ENCODE data around the gene ERI3.
A peak's percentile ranks its signal among the peaks of the same experiment; 100 is the strongest.

ERI3 gene

DNA sequence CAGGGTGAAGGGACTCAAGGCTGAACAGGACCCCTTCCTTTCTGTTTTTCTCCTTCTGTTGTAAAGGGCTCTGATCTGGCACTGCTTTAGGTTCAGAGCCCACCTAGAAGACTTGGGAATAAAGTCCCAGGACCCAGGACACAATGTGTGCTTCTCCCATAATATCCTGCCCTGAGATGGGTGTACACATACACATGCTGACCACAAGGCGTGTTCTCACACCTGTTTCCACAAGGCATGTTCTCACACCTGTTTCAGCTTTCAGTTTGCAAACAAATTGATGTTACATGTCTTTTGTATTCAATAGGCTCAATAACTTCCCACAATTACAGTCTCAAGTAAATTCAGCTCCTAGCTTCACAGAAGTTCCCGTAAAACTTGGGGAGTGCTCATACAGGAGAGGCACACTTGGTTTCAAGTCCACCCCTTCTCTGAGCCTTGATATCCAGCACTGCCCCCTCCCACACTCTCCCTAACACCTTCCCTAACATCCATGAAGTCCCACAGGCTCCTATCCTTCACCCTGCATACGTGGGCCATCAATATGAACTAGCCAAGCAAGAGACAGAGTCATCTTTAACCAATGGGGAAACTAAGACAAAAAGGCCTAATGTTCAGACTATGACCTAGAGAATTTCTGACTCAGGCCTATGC, 41.7 kb downstream of the ERI3 start:
- no peak for DNase-seq

DNA sequence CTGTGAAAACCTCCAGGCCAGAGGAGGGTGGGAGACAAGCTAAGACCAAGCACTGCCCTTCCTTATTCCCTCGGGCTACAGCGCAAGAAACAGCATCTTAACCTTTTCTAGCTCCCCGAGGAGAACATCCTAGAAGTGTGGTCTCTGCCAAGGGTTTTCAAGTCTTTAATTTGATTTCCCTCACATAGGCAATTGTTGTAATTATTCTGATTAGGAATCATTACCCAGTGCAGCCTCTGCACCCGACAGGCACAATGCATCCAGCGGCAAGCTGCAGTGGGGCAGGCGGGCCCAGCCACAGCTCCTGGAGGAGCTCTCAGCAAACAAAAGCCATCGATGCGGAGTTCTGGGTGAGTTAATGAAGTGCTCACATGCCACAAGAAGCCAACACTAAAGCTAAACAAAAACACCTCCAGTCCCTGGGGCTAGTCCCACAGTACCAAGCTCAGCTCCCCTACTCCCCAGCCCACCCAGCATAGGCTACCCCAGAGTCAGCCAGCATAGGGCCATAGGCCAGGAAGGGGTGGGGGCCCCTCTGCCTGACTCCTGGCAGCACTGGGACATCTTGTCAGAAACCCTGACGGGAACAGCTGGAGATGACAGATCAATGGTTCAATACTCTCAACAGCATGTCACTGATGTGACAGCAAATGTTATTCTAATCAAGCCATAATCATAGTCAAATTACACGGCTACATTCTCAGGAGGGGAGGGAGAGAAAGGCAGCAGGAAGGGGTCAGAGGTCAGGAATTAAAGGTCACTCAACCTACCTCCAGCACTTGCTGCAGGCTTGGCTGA, 42.5 kb downstream of the ERI3 start:
- DNase-seq = no peak

DNA sequence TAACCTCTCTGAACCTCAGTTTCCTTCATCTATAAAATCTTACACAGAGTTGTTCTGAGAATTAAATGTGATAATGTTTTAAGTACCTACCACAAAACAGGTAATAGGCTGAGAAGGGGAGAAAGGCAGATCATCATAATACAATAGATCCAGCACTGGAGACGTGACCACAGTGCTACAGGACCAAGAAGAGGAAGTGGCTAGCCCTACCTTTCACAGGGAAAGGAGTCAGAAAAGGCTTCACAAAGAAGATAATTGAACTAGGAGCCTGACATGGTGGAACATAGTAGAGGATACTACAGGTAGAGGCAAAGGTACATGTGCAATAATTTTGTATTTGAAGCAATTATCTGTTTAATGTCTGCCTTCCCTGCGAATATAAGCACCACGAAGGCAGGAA, 45.1 kb downstream of the ERI3 start:
- DNase-seq = no peak

DNA sequence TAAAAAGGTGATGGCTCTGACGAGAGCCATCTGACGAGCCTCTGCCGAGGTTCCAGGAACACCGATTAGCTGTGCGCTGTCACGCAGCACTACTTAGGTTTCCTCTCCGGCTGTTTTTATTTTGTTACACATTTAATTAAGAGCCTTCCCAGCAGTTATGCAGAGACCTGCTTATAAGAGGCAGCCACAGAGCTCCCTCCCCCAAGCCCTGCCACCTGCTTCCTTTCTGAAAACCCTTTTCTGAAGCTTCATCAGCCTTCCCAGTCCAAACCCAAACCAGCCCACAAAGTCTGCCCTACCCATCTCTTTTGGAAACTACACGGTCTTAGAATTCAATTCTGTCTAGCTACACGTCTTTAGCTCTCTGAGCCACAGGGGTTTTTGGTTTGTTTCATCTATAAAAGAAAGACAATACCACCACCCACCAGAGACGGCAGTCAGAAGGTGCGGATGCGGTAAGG, 49.1 kb downstream of the ERI3 start:
- peak; percentile 65 to 95 for DNase-seq

DNA sequence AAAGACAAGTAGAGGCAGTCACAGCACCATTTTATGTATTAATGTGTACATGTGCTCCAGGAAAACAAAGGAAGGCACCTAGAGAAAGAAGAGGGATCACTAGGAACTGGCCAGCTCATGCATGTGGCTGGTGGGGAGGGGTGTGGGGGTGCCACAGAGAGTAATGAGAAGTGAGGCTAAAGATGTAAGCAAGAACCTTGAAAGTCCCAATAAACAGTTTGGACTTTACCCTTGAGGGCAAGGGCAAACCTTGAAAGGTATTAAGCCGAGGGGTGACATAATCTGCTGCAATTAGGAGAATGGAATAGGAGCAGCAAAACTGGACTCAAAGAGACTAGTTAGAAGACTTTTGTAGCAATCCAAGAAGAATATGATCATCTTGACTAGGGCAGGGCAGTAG, 51.5 kb downstream of the ERI3 start:
- DNase-seq = no peak

DNA sequence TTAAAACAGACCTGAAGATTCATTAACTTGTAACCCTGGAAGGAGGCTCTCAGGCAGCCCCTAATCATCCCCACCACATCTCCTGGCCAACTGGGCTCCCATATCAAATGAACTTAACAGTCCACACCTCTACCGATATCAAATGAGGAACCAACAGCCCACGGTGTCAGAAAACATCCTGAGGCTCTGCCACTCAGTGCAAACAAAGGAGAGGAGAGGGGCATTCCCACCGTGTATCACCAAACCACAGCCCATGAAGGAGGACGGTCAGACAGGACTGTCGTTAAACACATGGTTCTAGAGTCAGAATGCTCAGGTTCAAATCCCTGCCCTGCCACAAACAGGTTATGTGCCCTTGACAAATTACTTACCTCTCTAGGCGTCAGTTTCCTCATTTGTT, 52.5 kb downstream of the ERI3 start:
- DNase-seq = no peak

DNA sequence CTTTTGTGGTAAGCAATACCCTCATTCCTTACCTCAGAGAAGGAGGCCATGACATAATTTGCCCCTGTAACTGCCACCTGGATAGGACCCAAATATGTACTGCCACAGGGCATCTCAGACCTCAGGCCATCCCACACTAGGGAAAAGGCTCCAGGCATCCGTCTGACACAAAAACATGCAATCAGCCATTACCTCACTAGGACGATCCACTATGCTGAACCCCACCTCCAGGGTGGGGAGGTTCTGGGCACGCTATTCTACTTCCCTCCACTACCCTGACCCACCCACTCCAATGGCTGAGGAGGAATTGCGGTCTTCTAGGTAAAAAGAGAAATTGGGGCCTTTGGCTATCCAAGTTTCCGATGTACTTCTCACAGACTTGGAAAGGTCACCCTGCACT, 53.6 kb downstream of the ERI3 start:
- DNase-seq = no peak

DNA sequence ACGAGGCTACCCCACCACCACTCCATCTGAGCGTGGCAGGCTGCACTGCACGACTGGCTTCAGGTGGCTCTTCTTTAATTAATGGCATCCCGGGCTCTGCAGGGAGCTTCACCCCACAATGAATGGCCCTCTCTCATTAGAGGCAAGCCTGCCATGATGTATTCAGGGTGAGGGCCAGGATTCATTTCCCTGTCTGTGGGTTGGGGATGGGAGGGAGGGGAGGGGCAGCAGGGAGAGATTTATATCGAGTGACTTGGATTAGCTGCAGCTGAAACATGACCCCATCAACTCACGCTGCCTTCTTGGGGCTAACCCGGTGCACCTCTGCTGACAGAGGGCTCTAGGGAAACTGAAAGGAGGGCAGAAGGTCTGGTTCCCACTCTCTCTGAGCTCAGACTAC, 54.2 kb downstream of the ERI3 start:
- peak; percentile 39 to 86 for DNase-seq

DNA sequence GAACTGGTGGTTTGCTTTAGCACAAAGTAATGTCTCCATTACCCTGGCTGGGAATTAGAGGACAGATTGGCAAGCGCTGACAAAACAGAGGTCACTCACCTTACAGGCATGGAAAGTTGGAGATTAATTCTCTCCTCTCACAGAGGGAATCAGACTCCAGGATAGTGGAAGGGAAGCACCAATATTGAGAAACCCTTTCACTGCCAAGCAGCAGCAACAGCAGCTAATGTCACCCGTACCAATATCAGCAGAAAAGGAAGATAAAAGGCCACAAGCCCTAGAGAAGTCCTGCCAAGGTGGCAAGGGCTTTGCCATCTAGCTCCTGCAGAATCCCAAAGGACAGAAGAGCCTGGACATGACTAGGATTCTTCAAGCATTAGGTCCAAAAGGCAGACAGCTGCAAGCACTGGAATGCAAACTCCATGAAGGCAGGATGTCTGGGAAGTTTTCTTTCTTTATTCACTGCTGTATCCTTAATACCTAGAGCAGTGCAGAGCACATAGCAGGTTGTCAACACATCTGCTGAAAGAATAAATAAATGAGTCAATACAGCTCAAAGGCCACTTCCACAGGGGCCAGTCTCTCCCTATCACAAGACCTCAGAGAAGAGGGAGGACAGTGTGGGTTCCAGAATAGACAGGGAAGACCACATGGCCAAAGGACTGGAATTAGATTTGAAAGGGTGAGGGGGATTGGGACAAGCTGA, 57.2 kb downstream of the ERI3 start:
- DNase-seq = no peak

DNA sequence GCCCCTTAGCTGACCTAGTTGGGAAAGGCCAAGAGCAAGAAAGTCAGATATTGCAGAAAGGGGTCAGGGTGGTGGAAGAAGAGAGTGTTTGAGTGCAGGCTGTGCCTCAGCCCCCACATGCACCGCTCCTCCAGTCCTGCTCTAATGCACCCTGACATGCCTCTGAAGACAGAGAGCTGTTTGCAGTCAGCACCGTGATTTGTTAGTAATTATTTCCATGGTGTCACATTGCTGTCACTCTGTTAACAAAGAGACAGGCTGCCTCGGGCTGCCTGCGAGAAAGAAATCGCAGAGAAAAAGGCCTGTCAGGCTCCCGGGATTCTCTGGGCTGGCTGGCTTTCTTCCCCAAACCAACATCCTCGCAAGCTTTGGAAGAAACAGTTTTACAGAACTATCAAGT, 58.3 kb downstream of the ERI3 start:
- DNase-seq = no peak

DNA sequence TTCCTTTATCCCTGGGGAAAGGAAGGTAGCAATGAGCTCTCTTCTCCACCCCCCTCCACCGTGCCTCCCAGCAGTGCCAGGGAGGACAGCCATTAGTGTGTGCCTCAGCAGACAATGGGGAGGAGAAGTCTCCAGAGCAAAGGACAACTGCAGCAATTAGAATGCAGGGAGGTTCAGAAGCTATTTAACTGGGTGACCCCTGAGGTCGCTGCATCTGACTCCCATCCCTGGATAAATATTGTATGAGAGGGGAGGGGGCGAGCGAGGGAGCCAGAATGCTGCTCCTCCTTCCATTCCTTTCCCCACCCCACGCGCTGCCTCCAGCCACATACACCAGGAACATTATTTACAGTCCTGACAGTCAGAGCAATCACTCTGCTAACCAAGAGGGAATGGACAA, 59.0 kb downstream of the ERI3 start:
- DNase-seq = no peak

DNA sequence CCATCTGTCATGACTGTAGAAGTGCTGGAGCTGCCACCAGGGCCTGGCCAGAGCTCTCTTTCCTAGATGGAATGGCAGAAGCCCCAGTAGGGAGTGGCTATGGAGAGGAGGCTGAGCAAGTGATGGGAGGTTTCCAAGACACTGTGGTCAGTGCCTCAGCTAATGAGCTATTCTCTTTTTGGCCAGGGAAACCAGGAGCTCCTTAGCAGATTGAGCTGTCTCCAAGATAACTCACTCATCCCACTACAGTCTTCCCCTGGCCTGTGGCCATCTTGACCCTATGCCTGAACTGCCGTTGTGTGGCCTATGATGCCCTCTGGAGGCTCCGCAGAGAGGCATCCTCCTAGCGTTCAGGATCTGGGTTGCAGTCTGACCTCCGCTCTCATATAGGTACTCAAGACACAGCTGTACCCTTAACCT, 60.5 kb downstream of the ERI3 start:
- peak; percentile 60 to 74 for DNase-seq

DNA sequence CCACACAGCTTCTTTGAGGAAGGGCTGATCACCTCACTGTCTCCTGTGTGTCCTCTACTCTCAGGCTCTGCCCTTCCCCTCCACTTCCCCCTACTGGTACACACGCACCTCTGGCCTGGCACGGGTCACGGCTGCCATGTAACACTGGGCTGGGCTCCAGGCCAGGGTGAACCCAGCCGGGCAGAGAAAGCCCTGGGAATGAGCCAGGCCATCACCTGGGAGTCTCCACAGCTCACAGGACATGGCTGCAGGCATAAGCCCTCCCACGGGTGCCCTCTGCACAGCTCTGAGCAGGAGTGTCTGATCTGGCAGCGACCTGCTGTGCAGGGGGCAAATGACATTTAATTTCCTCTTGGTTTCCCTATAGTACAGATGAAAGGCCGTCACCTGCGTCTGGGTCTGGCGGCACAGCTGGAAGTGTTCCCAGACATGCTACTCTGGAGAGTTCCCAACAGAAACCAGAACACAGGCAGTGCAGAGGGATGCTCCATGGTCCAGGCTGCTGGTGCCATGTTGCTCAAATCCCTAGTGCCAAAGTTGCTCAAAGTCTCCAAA, 61.2 kb downstream of the ERI3 start:
- DNase-seq = no peak

DNA sequence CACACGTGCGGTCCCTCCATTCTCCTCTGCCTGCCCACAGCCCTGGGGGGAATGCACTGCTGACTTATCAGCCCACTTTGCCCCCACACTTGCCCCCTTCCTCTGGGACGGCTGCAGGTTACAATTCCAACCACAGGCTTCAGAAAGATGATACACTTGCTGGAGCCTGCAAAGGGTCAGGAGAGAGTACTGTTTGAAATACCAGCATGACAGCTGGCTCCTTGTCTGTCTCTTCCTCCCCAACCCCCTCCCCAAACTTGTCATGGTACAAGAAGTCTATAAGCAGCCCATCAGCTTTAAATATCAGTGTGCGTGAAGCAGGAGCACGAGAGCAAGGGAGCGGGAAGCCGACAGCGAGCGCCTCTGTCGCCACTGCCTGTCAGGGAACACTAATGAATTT, 62.4 kb downstream of the ERI3 start:
- DNase-seq = peak in 1 of 2 experiments; percentile 5

DNA sequence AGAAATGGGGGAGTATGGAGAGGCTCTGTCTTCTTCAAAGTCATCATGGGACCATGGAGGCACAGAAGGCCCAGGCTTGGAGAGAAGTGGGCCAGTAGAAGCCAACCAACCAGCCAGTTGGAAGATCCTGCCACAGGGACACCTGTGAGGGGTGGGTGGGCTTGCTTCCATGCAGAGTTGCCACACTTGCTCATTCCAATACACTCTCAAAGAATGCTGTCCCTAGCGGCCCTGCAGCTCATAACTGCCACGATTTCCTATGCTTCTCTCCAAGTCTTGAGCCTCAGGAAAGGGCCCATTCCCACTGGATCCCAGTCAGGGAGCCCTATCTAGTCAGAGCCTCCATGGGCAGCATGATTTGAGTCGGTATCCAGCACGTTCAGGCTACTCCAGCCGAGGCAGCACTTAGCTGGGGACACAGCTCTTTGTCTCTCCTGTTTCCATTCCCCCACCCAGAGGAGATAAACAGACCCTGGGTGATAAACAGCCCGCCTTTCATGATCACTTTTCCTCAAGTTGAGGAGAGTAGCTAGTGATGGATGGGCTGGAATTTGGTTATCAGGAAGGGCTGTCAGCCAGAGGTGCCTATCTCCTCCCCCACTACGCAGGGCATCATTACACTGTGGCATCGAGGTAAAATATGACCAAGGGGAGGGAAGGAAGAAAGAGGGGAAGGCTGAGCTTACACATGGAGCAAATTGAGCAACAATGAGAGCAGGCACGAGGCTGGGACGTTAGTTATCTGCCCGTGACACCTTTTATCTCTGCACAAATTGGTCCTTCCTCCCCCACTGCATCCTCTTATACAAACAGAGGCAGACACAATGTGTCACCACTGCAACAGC, 64.6 kb downstream of the ERI3 start:
- DNase-seq = no peak

DNA sequence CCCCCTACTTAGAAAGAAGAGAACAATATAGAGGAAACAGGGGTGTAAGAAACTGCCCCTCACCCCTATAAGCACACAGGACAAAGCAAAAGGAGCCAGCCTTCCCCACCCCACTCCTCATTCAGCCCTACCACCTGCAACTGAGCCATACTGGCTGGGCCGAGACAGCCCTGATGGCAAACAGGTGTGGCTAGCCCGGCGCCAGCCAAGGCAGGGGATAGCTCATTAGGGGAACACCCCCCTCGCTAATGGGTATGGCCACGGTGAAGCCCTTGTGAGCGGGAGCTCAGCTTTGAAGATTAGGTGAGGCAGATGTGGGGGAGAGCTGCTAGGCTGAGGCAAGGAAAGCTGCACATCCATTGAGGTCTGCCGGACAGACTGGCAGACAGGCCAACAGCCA, 65.5 kb downstream of the ERI3 start:
- DNase-seq = no peak

DNA sequence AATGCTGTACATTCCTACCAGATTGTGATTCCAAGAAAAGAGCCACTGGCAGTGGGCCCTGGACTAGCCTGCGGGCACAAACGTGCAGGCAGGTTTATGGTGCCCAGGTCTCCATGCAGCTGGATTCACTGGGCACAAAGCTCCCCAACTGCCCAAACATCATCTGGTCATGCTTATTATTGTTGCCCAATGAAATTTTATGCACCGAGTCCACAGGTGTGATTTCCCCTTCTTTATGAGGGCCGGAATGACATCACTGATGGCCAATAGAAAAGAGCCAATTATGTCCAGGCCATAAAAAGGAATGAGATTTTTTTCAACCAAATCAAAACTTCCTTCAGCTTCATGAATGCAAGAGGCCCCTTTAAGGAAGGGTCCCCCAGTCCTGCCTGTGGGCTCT, 66.2 kb downstream of the ERI3 start:
- DNase-seq = no peak

DNA sequence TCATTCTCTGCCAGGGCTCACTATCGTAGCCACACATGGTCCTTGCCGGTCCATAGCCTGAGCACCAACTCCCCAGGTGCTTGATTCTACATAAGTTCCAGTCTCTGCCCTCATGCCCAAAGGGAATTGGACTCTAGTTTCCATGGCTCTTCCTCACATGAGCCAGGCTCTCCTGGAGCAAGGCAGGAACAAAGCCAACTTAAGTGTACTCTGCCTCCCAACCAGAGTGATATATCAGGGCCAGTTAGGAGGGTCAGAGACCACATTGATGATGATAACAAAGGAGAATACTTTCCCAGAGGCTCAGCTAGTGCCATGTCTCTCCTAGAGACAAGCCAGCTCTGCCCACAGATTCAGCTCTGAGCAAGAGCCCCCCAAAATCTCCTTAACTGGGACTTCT, 70.9 kb downstream of the ERI3 start:
- DNase-seq = no peak

DNA sequence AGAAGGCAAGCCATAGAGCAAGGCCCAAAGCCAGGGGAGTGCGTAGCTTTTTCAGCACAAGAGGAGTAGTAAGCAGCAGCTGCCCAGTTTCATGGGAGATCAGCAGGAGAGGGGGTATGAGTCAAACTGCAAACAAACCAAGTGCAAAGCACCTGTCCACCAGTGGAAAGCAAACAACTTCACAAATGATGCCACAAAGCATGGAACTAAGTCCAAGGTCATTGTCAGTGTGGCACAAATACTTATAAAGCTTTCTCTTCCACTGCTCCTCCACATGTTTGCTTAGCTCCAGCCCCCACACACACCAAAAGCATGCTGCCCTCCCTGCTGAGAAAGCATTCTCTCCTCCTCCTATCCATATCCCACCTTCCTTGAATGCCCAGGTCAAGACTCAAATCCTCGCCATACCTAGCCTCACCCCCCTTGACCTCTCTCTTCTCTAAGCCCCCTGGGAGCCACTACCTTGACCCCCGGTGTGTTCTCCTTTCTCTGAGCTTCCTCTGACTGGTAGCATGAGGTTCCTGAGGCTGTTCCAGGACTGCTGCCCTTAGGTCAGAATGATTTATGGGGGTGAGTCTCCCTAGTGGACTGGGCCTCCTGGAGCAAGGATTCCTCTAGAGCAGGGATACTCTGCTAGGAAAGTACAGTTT, 71.4 kb downstream of the ERI3 start:
- no peak for DNase-seq

DNA sequence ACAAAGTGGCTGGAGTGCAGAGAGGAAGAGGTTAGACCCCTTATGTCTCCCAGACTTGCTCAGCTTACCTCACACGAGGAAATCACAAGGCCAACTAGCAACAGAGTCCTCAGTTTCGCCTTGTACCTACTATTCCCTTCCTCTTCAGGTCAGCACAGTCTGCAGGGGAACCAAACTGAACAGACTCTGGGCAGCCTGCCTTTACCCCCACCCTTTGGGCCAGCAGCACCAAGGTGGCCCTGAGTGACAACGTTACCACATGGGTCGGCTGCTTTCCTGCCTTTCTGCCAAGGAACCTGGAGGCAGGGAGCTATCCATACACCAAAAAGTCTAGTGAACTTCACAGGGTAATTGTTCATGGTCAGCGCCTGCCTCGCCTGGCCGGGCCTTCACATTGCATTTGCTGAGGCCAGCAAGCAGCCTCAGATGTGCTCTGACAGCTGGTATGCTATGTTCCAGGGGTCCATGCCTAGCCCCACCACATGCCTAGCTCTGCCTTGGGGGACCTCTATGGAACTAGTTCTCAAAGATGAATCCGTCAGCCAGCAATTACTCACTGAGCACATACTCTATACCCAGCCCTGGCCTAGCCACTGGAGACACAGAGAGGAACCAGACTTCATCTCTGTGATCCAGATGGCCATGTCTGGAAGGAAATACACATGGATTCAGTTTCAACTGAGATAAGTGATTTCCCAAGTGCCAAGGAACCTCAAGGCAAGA, 72.2 kb downstream of the ERI3 start:
- no peak for DNase-seq

DNA sequence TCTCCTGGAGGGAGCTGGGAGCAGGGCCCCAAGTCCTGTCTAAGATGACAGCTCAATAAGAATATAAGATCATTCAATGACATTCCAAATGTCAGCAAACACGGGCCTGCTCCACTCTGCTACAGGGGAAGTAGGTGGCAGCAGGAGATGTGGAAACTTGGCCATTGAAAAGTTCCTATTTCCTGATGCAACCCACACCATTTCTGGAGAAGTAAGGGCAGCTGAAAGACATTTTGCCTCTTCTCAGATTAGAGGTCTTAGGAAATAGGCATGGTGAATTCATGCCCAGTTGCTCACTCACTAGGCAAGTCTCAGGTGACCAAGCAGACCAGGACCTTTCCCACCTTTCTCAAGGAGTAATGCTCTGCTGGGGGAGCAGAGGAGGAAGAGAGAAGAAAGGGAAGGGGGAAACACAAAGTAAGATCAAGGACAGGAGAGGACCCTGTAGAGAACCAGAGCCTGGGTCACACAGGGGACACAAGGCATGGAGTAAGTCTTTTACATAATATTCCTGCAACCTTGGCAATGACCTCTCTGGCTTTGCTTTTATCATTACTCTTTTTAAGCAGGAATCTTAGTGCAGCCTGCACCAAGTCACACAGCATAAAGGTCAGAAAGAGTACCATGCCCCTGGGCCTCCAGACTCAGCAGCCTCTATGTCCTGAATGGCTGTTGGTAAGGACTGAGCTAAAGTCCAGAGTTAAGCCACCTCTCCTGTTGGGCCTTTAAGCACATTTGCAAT, 72.9 kb downstream of the ERI3 start:
- DNase-seq = no peak

Data from NCI-H524 (cell line).